ENCODE measurements around the gene HS2ST1.

GRCh38 chr1:86957221-86957620 lies 42.8 kb downstream of the HS2ST1 start:
- TF ChIP-seq CTCF (IDR thresholded peaks at IDR 0.05) (no peak), POLR2AphosphoS5 (IDR thresholded peaks at IDR 0.05) (no peak)
